GM12874 (cell line): ENCODE data around the gene SLC3A2.

Experiments used
- TF ChIP-seq, protein P1 (sequence below): IDR thresholded peaks from 2 replicates; pipeline ENCODE4 v1.5.1; 2011; ENCODE audit warnings: low read depth, mild to moderate bottlenecking, control low read depth, low read length, moderate library complexity; ENCODE audit not compliant: insufficient read depth

SLC3A2 gene

GRCh38 chr11:62856333-62856895 lies 24.3 kb upstream of the SLC3A2 start:
- TF ChIP-seq, protein P1, sequence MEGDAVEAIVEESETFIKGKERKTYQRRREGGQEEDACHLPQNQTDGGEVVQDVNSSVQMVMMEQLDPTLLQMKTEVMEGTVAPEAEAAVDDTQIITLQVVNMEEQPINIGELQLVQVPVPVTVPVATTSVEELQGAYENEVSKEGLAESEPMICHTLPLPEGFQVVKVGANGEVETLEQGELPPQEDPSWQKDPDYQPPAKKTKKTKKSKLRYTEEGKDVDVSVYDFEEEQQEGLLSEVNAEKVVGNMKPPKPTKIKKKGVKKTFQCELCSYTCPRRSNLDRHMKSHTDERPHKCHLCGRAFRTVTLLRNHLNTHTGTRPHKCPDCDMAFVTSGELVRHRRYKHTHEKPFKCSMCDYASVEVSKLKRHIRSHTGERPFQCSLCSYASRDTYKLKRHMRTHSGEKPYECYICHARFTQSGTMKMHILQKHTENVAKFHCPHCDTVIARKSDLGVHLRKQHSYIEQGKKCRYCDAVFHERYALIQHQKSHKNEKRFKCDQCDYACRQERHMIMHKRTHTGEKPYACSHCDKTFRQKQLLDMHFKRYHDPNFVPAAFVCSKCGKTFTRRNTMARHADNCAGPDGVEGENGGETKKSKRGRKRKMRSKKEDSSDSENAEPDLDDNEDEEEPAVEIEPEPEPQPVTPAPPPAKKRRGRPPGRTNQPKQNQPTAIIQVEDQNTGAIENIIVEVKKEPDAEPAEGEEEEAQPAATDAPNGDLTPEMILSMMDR: no peak

DNA sequence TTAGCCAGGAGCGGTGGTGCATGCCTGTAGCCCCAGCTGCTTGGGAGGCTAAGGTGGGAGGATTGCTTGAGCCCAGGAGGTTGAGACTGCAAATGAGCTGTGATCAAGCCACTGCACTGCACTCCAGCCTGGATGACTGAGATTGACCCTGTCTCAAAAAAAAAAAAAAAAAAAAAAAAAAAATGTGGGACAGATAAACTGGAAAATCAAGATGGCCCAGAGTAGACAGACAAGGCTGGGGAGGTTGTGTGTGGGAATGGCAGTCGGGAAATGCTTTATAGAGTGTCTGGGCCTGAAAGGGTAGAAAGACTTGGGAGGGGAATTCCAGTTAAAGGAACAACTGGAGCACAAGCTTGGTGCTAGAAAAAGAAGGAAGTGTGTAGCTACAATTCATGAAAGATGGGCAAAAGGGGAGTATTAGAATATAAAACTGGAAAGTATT lies 23.1 kb upstream of the SLC3A2 start:
- TF ChIP-seq, protein P1: no peak

- TF ChIP-seq, protein P1: no peak
Measured at GRCh38 chr11:62858201-62858600, 22.5 kb upstream of the SLC3A2 start.

DNA sequence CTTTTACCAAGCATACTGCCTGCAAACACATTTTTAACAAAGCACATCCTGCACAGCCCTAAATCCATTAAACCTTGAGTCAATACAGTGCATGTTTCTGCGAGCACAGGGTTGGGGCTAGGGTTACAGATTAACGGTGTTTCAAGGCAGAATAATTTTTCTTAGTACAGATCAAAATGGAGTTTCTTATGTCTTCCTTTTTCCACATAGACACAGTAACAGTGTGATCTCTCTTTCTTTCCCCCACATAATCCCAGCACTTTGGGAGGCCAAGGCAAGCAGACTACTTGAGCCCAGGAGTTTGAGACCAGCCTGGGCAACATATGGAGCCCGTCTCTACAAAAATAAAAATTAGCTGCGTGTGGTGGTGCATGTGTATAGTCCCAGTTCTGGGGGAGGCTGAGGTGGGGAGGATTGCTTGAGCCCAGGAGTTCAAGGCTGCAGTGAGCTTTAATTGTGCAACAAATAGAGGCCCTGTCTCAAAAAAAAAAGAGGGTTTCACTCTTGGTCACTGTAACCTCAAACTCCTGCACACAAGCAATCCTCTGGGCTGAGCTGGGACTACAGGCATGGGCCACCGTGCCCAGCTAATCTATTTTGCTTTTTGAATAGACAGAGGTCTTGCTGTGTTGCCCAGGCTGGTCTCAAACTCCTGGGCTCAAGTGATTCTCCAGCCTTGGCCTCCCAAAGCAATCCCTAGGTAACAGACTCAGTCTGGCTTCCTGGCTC lies 19.7 kb upstream of the SLC3A2 start:
- TF ChIP-seq, protein P1: no peak

DNA sequence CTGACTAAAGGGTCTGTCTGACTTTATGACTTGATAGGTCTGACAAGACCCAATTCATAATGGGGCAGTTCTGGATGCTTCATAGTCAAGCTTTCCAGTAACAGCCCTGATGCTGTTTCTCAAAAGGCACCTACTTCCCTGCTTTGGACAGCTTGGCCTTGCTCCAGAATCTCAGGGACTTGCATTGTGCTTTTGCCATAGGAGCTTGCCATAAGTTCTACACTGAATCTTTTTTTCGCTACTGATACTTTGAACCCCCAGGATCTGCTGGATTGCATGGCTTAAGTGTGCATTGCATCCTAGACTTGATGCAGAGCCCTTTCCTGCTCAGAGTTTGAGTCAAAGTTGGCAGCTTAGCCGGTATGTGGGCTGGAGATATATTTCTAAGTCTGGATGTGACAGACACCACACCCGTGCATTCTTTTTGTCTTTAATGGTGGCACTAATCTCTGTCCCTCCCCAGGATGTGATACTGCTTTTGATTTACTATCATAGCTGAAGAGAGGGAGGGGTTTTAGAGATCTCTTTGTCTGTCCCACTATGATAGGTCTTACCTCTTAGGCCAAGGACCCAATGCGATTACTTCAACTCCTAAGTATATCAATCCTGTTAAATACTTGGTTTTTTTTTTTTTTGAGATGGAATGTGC lies 16.9 kb upstream of the SLC3A2 start:
- TF ChIP-seq, protein P1: no peak

- TF ChIP-seq, protein P1: no peak
Measured at GRCh38 chr11:62865635-62866034, 15.1 kb upstream of the SLC3A2 start.

GRCh38 chr11:62874851-62875250 lies 5.8 kb upstream of the SLC3A2 start:
- TF ChIP-seq, protein P1: no peak
